H1 (cell line): ENCODE data around the gene TBX5. TPM values are rescaled to one million over a fixed set of nuclear protein-coding genes. Genes with fewer than 3 reads are reported as not detected.

Source experiments
- ATF2 ChIP-seq: IDR thresholded peaks from 2 replicates; pipeline ENCODE4 v1.6.1; 2012; ENCODE audit warnings: low read length, inconsistent platforms
- BACH1 ChIP-seq: IDR thresholded peaks from 2 replicates; pipeline ENCODE4 v1.6.1; 2012; ENCODE audit warnings: low read length, improper control_type of control experiment
- CEBPB ChIP-seq: IDR thresholded peaks from 2 replicates; pipeline ENCODE4 v1.6.1; 2012; ENCODE audit warnings: low read depth, low read length
- CHD1 ChIP-seq: IDR thresholded peaks from 2 replicates; pipeline ENCODE4 v1.6.1; 2012; ENCODE audit warnings: low read depth, low read length, improper control_type of control experiment
- CHD2 ChIP-seq: IDR thresholded peaks from 2 replicates; pipeline ENCODE4 v1.6.1; 2012; ENCODE audit warnings: low read length, improper control_type of control experiment
- EZH2 ChIP-seq: fragments of 200-600 bp; sonication (generic); IDR thresholded peaks from 2 replicates; pipeline ENCODE4 v1.7.1; 2012; ENCODE audit warnings: low read depth, mild to moderate bottlenecking, moderate library complexity, low read length, inconsistent platforms; ENCODE audit not compliant: severe bottlenecking
- GTF2F1 ChIP-seq: IDR thresholded peaks from 2 replicates; pipeline ENCODE4 v1.6.1; 2012; ENCODE audit warnings: low read depth, low read length, improper control_type of control experiment, borderline replicate concordance
- JUND ChIP-seq: IDR thresholded peaks from 2 replicates; pipeline ENCODE4 v1.6.1; 2011; ENCODE audit warnings: mild to moderate bottlenecking, improper control_type of control experiment, low read length
- NANOG ChIP-seq: IDR thresholded peaks from 2 replicates; pipeline ENCODE4 v1.6.1; 2011; ENCODE audit warnings: low read length, low read depth, mild to moderate bottlenecking, inconsistent platforms; ENCODE audit not compliant: insufficient read depth, poor library complexity, severe bottlenecking
- RFX5 ChIP-seq: IDR thresholded peaks from 2 replicates; pipeline ENCODE4 v1.6.1; 2011; ENCODE audit warnings: low read depth, low read length, improper control_type of control experiment, borderline replicate concordance
- RNF2 ChIP-seq: fragments of 200-900, 300-1000 bp; sonication (generic); IDR thresholded peaks from 2 replicates; pipeline ENCODE4 v1.7.1; 2016; ENCODE audit warnings: borderline replicate concordance, low read depth, mild to moderate bottlenecking, antibody characterized with exemption, low read length; ENCODE audit not compliant: poor library complexity, severe bottlenecking; ENCODE audit errors: missing control alignments
- SIN3A ChIP-seq, 2 experiments: IDR thresholded peaks in 1 of 2; conservative IDR thresholded peaks in 1 of 2; 2 replicates each; pipeline ENCODE4 v1.6.1; 2011 to 2012; ENCODE audit warnings: low read length in 2 of 2, improper control_type of control experiment in 1 of 2, low read depth in 1 of 2, mild to moderate bottlenecking in 1 of 2
- SRF ChIP-seq: IDR thresholded peaks from 2 replicates; pipeline ENCODE4 v1.6.1; 2011; ENCODE audit warnings: mild to moderate bottlenecking, low read depth, low read length, moderate library complexity
- polyA plus RNA-seq, 7 experiments: library from polyadenylated mRNA; depleted of rRNA in 3 of 7; stranded (reverse) in 5 of 7; unstranded in 2 of 7; fragments of >200 nt in 5 of 7; fragments of 200-250 nt in 2 of 7; gene quantifications; 1 replicate in 5 of 7; 2 replicates in 1 of 7; 4 replicates in 1 of 7; pipeline versions ENCODE4 v1.2.1 to v1.2.3, GENCODE V29; 2011 to 2013; ENCODE audit warnings: missing spikeins in 2 of 7, mixed read lengths in 2 of 7
- total RNA-seq: library from RNA; stranded (reverse); fragmentation: NEBNext Ultra II Directional; extraction: Animal tissue kit (Norgen Biotek cat#: 25700); gene quantifications from 2 replicates; pipeline ENCODE4 v1.2.1, GENCODE V29; 2021

TBX5 gene
- total and polyA plus RNA-seq, 2 of the 8 experiments (the other 6 are each of a cell fraction or from before 2014, with no cell fraction given): 0.05 TPM; not detected in 1

- TF ChIP-seq CHD2 (no peak), JUND (no peak), NANOG (no peak), BACH1 (no peak), SRF (no peak), ATF2 (no peak), EZH2 (peak; percentile 95), RNF2 (peak; percentile 72), CEBPB (no peak), SIN3A (conservative IDR thresholded peaks at IDR 0.05 in 1 of 2, IDR thresholded peaks at IDR 0.05 in 1 of 2; ENCODE audit: low read depth in 1 of 2, low read length in 2 of 2) (no peak), GTF2F1 (no peak), RFX5 (no peak), CHD1 (no peak)
These were observed 38.7 kb upstream of the TBX5 start (continued) for GRCh38 chr12:114444422-114445279.
